CD14-positive monocyte (primary cell): ENCODE results near the gene PDE6G. TPM values are rescaled to one million over a fixed set of nuclear protein-coding genes. Genes with fewer than 3 reads are reported as not detected.

ENCODE experiments used
- DNase-seq, 3 donors: peaks; one replicate each; pipeline ENCODE4 v3.0.0-alpha.2; 2011 to 2022
- H2AFZ ChIP-seq: 2 replicates; pipeline ENCODE4 v1.6.0; 2012; ENCODE audit warnings: mild to moderate bottlenecking, low read depth, low read length, inconsistent platforms; ENCODE audit not compliant: insufficient read depth, poor library complexity, severe bottlenecking
- H3K27ac ChIP-seq, 2 donors: 1 replicate in 1 of 2; 2 replicates in 1 of 2; pipeline ENCODE4 v1.5.1; 2012 to 2013; ENCODE audit warnings: low read length in 2 of 2, control low read depth in 1 of 2, inconsistent platforms in 1 of 2, low read depth in 1 of 2, mild to moderate bottlenecking in 1 of 2
- H3K27me3 ChIP-seq, 2 donors: one replicate each; pipeline versions ENCODE4 v1.6.0 to v1.6.1; 2011 to 2013; ENCODE audit warnings: low read length in 2 of 2; ENCODE audit not compliant: control insufficient read depth in 2 of 2, insufficient read depth in 2 of 2
- H3K36me3 ChIP-seq, 2 donors: replicated peaks in 1 of 2; 1 replicate in 1 of 2; 2 replicates in 1 of 2; pipeline versions ENCODE4 v1.5.1 to v1.6.1; 2012 to 2013; ENCODE audit warnings: low read length in 2 of 2, control low read depth in 1 of 2, inconsistent platforms in 1 of 2, mild to moderate bottlenecking in 1 of 2; ENCODE audit not compliant: insufficient read depth in 2 of 2, control insufficient read depth in 1 of 2
- H3K4me1 ChIP-seq, 2 donors: 1 replicate in 1 of 2; 2 replicates in 1 of 2; pipeline versions ENCODE4 v1.5.1 to v1.6.1; 2012 to 2013; ENCODE audit warnings: low read length in 2 of 2, control low read depth in 1 of 2, inconsistent platforms in 1 of 2, mild to moderate bottlenecking in 1 of 2, moderate library complexity in 1 of 2; ENCODE audit not compliant: insufficient read depth in 2 of 2, control insufficient read depth in 1 of 2
- H3K4me2 ChIP-seq: replicated peaks from 2 replicates; pipeline ENCODE3; 2012; ENCODE audit warnings: low read length, moderate library complexity, mild to moderate bottlenecking; ENCODE audit not compliant: poor library complexity, severe bottlenecking; ENCODE audit errors: extremely low read depth
- H3K4me3 ChIP-seq, 3 experiments: fragments of 200-600 bp in 1 of 3; sonication (generic) in 1 of 3; replicated peaks in 1 of 3; 1 replicate in 2 of 3; 2 replicates in 1 of 3; pipeline ENCODE4 v1.5.1; 2011 to 2013; ENCODE audit warnings: low read length in 3 of 3, mild to moderate bottlenecking in 3 of 3, control low read depth in 2 of 3, low read depth in 2 of 3, inconsistent platforms in 1 of 3, moderate library complexity in 1 of 3
- H3K79me2 ChIP-seq: 2 replicates; pipeline ENCODE4 v1.6.0; 2012; ENCODE audit warnings: mild to moderate bottlenecking, control low read depth, inconsistent platforms, low read length, moderate library complexity; ENCODE audit not compliant: insufficient read depth
- H3K9ac ChIP-seq: 2 replicates; pipeline ENCODE4 v1.6.0; 2017; ENCODE audit warnings: low read length, mild to moderate bottlenecking; ENCODE audit not compliant: insufficient read depth, poor library complexity, severe bottlenecking
- H3K9me3 ChIP-seq, 2 donors: replicated peaks in 1 of 2; 1 replicate in 1 of 2; 2 replicates in 1 of 2; pipeline versions ENCODE4 v1.5.1 to v1.6.1; 2012 to 2013; ENCODE audit warnings: low read length in 2 of 2, control low read depth in 1 of 2; ENCODE audit not compliant: control insufficient read depth in 1 of 2, insufficient read depth in 1 of 2
- H4K20me1 ChIP-seq: 2 replicates; pipeline ENCODE4 v1.6.0; 2012; ENCODE audit warnings: mild to moderate bottlenecking, low read length, control low read depth, moderate library complexity; ENCODE audit not compliant: insufficient read depth
- H3K27ac Mint-ChIP-seq, 7 donors: one replicate each; pipeline ENCODE4 v1.8.0; 2020; ENCODE audit warnings: mild to moderate bottlenecking in 7 of 7, mixed read lengths in 7 of 7, moderate library complexity in 6 of 7, inconsistent platforms in 2 of 7
- H3K27me3 Mint-ChIP-seq, 3 donors: one replicate each; pipeline ENCODE4 v1.8.0; 2021 to 2022; ENCODE audit warnings: low read depth in 3 of 3, mild to moderate bottlenecking in 3 of 3, mixed read lengths in 3 of 3, moderate library complexity in 3 of 3, inconsistent platforms in 1 of 3
- H3K36me3 Mint-ChIP-seq, 2 donors: one replicate each; pipeline ENCODE4 v1.8.0; 2020; ENCODE audit warnings: mixed read lengths in 2 of 2, inconsistent platforms in 1 of 2, mild to moderate bottlenecking in 1 of 2
- H3K4me1 Mint-ChIP-seq: one replicate; pipeline ENCODE4 v1.8.0; 2020; ENCODE audit warnings: mild to moderate bottlenecking, mixed read lengths
- H3K4me3 Mint-ChIP-seq, 2 donors: one replicate each; pipeline ENCODE4 v1.8.0; 2020; ENCODE audit warnings: mild to moderate bottlenecking in 2 of 2, mixed read lengths in 2 of 2, moderate library complexity in 1 of 2
- H3K9me3 Mint-ChIP-seq, 7 donors: one replicate each; pipeline ENCODE4 v1.8.0; 2020 to 2022; ENCODE audit warnings: mixed read lengths in 7 of 7, mild to moderate bottlenecking in 6 of 7, moderate library complexity in 6 of 7, inconsistent platforms in 2 of 7
- CTCF ChIP-seq: fragments of 200-600 bp; IDR thresholded peaks from one replicate; pipeline ENCODE4 v1.8.0; 2022; ENCODE audit warnings: antibody characterized with exemption, mild to moderate bottlenecking
- WGBS: methylation state at CpG from one replicate; pipeline ENCODE4 v1.1.5; 2013; ENCODE audit warnings: missing lambda C conversion rate; ENCODE audit not compliant: insufficient coverage; 5-methylcytosine and 5-hydroxymethylcytosine counted together
- intact Hi-C, 2 donors: fragments of 100-400 bp; cut with micrococcal nuclease; formaldehyde crosslinking; loops; one replicate each; pipeline versions ENCODE4 v1.15.0 to v1.15.1; 2023
- polyA plus RNA-seq, 3 donors: library from polyadenylated mRNA; depleted of rRNA in 1 of 3; unstranded in 2 of 3; stranded (reverse) in 1 of 3; fragments of 300-500 nt in 2 of 3; fragments of >200 nt in 1 of 3; fragmentation: Illumina TruSeq in 2 of 3; gene quantifications; 1 replicate in 2 of 3; 2 replicates in 1 of 3; pipeline ENCODE4 v1.2.3, GENCODE V29; 2012 to 2021

Gene PDE6G
- polyA plus RNA-seq, 3 donors, result 8.9 to 12.0 (median 11.5) TPM

- H3K36me3 ChIP-seq, result no peaks in the 10 kb centered on the region
- 94% methylated on average over 16 of the region's 17 CpGs for WGBS
- Mint-ChIP-seq H3K4me1 (peaks cover 6% of the 10 kb centered on the region), H3K36me3 (no peaks in the 10 kb centered on the region), H3K27ac (no peak overlapping the region), H3K27me3 (peaks cover 4 to 16% (median 9%) of the 10 kb centered on the region in 3 donors), H3K4me3 (no peak overlapping the region), H3K9me3 (no peaks in the 10 kb centered on the region)
- no peak for TF ChIP-seq CTCF
- no peak for DNase-seq
- H3K4me1 ChIP-seq, result peaks cover 6 to 7% of the 10 kb centered on the region in 2 donors
- H3K9me3 ChIP-seq, result no peaks in the 10 kb centered on the region
- no peaks in the 10 kb centered on the region for H3K79me2 ChIP-seq
- no peak overlapping the region for H2AFZ ChIP-seq
- intact Hi-C loops, result no loop called here
- no peak overlapping the region for H3K4me3 ChIP-seq
- no peak overlapping the region for H3K27ac ChIP-seq
- no peak overlapping the region for H3K9ac ChIP-seq
- peaks cover 0 to 5% of the 10 kb centered on the region in 2 donors for H3K27me3 ChIP-seq
- no peaks in the 10 kb centered on the region for H4K20me1 ChIP-seq
- no peak overlapping the region for H3K4me2 ChIP-seq
Measured at GRCh38 chr17:81641825-81642489, 14.4 kb downstream of the PDE6G start.

GRCh38 chr17:81640011-81640410, 16.3 kb downstream of the PDE6G start:
- Mint-ChIP-seq H3K27me3 (peaks cover 0 to 6% (median 0%) of the 10 kb centered on the region in 3 donors), H3K27ac (no peak overlapping the region), H3K36me3 (no peaks in the 10 kb centered on the region), H3K4me3 (no peak overlapping the region), H3K9me3 (no peaks in the 10 kb centered on the region), H3K4me1 (peaks cover 17% of the 10 kb centered on the region)
- no peak overlapping the region for H3K9ac ChIP-seq
- no peak for TF ChIP-seq CTCF
- no peak overlapping the region for H3K4me3 ChIP-seq
- WGBS, result 100% methylated on average over 3 of the region's 9 CpGs
- H2AFZ ChIP-seq, result no peak overlapping the region
- no peak for DNase-seq
- H3K27me3 ChIP-seq, result no peaks in the 10 kb centered on the region
- H3K4me2 ChIP-seq, result no peak overlapping the region
- peaks cover 17 to 20% of the 10 kb centered on the region in 2 donors for H3K4me1 ChIP-seq
- H3K36me3 ChIP-seq, result no peaks in the 10 kb centered on the region
- no peak overlapping the region for H3K27ac ChIP-seq
- H4K20me1 ChIP-seq, result peaks cover 16% of the 10 kb centered on the region
- peaks cover 18% of the 10 kb centered on the region for H3K79me2 ChIP-seq
- no peaks in the 10 kb centered on the region for H3K9me3 ChIP-seq
- intact Hi-C loops, result no loop called here
